ENCODE results near the gene PCDH18. TPM values are rescaled to one million over a fixed set of nuclear protein-coding genes. Genes with fewer than 3 reads are reported as not detected.

Gene PCDH18, protein sequence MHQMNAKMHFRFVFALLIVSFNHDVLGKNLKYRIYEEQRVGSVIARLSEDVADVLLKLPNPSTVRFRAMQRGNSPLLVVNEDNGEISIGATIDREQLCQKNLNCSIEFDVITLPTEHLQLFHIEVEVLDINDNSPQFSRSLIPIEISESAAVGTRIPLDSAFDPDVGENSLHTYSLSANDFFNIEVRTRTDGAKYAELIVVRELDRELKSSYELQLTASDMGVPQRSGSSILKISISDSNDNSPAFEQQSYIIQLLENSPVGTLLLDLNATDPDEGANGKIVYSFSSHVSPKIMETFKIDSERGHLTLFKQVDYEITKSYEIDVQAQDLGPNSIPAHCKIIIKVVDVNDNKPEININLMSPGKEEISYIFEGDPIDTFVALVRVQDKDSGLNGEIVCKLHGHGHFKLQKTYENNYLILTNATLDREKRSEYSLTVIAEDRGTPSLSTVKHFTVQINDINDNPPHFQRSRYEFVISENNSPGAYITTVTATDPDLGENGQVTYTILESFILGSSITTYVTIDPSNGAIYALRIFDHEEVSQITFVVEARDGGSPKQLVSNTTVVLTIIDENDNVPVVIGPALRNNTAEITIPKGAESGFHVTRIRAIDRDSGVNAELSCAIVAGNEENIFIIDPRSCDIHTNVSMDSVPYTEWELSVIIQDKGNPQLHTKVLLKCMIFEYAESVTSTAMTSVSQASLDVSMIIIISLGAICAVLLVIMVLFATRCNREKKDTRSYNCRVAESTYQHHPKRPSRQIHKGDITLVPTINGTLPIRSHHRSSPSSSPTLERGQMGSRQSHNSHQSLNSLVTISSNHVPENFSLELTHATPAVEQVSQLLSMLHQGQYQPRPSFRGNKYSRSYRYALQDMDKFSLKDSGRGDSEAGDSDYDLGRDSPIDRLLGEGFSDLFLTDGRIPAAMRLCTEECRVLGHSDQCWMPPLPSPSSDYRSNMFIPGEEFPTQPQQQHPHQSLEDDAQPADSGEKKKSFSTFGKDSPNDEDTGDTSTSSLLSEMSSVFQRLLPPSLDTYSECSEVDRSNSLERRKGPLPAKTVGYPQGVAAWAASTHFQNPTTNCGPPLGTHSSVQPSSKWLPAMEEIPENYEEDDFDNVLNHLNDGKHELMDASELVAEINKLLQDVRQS
- total RNA-seq, result 0.41 and 1.2 TPM in 2 replicates

DNA sequence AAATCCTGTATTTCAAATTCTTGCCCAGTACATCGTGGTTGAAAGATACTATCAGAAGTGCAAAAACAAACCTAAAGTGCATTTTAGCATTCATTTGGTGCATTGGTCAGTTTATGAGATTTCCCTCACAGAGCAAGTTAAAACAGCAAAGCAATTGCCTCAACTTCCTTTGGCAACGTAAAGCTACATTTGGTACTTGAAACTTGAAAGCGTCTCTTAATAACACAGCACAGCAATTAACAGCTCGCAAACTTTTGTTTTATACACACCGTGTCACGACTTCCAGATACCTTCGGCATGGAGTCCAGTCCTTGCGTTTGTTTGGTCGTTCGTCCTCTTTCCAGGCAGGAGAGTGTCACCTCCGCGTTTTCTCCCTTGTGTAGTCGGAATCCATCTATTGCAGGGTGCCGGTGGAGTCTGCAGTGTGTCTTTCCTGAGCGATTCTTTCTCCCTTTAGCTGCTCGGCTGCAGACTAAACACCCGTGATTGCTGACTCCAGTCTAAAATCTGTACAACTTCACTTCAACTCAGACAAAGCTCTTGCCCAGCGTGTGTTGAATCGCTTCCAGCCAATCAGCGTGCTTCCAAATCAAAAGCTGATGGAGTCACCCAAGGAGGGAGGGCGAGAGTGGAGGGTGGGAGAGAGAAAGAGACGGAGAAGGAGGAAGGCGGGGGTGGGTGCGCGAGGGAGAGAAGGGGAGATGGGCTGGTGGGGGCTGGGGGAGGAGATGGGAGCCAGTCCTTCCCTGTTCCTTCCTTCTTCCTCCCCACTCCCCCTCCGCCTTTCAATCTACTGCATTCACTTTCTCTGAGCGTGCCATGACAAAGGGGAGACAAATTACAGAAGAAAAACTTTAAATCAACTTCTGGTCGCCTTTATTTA is at the start of gene PCDH18:
PCDH18 (minus strand) TSS at position 509 of the 883 bp plus-strand sequence; CDS start at position 103, 406 bp downstream.
- peak; percentile 63 for DNase-seq (ENCODE audit: low read depth)
- TF ChIP-seq, protein P1, sequence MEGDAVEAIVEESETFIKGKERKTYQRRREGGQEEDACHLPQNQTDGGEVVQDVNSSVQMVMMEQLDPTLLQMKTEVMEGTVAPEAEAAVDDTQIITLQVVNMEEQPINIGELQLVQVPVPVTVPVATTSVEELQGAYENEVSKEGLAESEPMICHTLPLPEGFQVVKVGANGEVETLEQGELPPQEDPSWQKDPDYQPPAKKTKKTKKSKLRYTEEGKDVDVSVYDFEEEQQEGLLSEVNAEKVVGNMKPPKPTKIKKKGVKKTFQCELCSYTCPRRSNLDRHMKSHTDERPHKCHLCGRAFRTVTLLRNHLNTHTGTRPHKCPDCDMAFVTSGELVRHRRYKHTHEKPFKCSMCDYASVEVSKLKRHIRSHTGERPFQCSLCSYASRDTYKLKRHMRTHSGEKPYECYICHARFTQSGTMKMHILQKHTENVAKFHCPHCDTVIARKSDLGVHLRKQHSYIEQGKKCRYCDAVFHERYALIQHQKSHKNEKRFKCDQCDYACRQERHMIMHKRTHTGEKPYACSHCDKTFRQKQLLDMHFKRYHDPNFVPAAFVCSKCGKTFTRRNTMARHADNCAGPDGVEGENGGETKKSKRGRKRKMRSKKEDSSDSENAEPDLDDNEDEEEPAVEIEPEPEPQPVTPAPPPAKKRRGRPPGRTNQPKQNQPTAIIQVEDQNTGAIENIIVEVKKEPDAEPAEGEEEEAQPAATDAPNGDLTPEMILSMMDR (IDR thresholded peaks at IDR 0.05; ENCODE audit: insufficient read depth, low read length, poor library complexity, severe bottlenecking), result no peak
- Histone ChIP-seq H3K27me3 (ENCODE audit: control insufficient read depth, insufficient read depth, low read length) (no peaks in the 10 kb centered on the region), H3K4me3 (ENCODE audit: low read depth, low read length) (peak within 1 kb of the TSS; percentile 57), H3K36me3 (ENCODE audit: control insufficient read depth, insufficient read depth, low read length) (no peaks in the 10 kb centered on the region)

DNA sequence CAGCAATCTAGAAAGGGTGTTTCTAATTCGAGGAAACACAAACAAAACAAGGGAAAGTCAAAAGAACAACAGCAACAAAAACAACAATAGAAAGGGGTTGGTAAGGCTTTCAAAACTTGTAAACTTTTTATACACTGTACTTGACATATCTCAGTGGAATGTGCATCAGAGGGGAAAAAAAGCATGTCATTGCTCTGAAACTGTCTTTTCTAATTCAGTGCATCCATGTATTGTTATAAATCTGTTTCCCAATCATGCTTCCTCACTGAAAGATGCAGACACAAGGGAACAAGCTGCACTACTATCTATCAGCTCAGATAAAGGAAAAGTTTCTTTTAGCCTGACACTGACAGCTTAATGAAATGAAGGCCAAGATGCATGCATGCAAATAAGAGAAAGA is 44.2 kb upstream of the PCDH18 start:
- Histone ChIP-seq H3K36me3 (ENCODE audit: control insufficient read depth, insufficient read depth, low read length) (no peaks in the 10 kb centered on the region), H3K4me3 (ENCODE audit: low read depth, low read length) (no peak overlapping the region), H3K27me3 (ENCODE audit: control insufficient read depth, insufficient read depth, low read length) (no peaks in the 10 kb centered on the region)
- DNase-seq (ENCODE audit: low read depth), result no peak
- TF ChIP-seq, protein P1 (IDR thresholded peaks at IDR 0.05; ENCODE audit: insufficient read depth, low read length, poor library complexity, severe bottlenecking), result no peak

DNA sequence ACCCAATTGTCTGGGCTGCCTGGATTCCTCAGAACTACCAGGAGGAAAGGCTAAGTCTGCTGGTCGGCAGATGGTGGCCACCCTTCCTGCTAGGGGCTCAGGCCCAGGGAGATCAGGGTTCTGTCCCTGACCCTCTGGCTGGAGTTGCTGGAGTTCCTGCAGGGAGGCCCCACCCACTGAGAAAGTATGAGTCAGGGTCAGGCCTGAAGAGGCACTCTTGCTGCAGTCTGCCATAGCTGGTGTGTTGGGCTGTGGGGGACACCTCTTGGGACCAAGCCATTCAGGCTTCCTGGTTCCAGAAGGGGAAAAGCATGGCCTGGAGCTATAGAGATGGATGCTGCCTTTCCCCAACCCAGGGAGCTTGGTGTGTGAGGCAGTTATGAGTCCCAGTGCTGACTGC is 40.4 kb upstream of the PCDH18 start:
- no peaks in the 10 kb centered on the region for H3K27me3 ChIP-seq (ENCODE audit: control insufficient read depth, insufficient read depth, low read length)
- no peaks in the 10 kb centered on the region for H3K36me3 ChIP-seq (ENCODE audit: control insufficient read depth, insufficient read depth, low read length)
- TF ChIP-seq, protein P1 (IDR thresholded peaks at IDR 0.05; ENCODE audit: insufficient read depth, low read length, poor library complexity, severe bottlenecking), result no peak
- DNase-seq (ENCODE audit: low read depth), result no peak
- H3K4me3 ChIP-seq (ENCODE audit: low read depth, low read length), result no peak overlapping the region

DNA sequence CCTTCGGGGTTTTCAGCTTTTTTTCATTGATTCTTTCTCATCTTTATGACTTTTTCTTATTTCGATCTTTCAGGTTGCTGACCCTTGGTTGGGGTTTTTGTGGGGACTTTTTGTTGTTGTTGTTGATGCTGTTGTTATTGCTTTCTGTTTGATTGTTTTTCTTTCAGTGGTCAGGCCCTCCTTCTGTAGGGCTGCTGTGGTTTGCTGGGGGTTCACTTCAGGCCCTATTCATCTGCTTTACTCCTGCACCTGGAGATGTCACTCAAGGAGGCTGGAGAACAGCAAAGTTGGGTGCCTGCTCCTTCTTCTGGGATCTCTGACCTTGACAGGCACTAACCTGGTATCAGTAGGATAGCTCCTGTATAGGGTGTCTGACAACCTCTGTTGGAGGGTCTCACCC is 39.9 kb upstream of the PCDH18 start:
- no peak for DNase-seq (ENCODE audit: low read depth)
- Histone ChIP-seq H3K36me3 (ENCODE audit: control insufficient read depth, insufficient read depth, low read length) (no peaks in the 10 kb centered on the region), H3K4me3 (ENCODE audit: low read depth, low read length) (no peak overlapping the region), H3K27me3 (ENCODE audit: control insufficient read depth, insufficient read depth, low read length) (no peaks in the 10 kb centered on the region)
- TF ChIP-seq, protein P1 (IDR thresholded peaks at IDR 0.05; ENCODE audit: insufficient read depth, low read length, poor library complexity, severe bottlenecking), result no peak

DNA sequence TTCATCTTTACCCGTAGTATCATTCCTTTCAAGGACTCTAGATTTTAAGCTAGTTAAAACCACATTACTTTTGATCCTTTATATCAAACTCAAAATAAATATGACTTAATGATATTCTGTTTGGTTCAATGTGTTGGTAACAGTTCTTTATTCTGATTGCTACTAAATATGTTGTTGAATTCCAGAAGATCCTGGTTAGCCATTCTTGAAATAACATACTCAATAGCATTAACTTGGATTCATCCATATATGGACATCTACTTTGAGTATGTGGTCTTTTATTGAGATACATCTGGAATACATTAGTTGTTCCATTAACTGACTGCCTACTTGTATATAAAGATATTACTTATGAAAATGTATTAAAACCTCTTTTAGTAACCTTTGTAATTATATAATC is 27.5 kb upstream of the PCDH18 start:
- TF ChIP-seq, protein P1 (IDR thresholded peaks at IDR 0.05; ENCODE audit: insufficient read depth, low read length, poor library complexity, severe bottlenecking), result no peak
- DNase-seq (ENCODE audit: low read depth), result no peak

More for the DNA sequence above, 27.5 kb upstream of the PCDH18 start:
- Histone ChIP-seq H3K4me3 (ENCODE audit: low read depth, low read length) (no peak overlapping the region), H3K36me3 (ENCODE audit: control insufficient read depth, insufficient read depth, low read length) (no peaks in the 10 kb centered on the region), H3K27me3 (ENCODE audit: control insufficient read depth, insufficient read depth, low read length) (no peaks in the 10 kb centered on the region)
